GM23248 (cell line): ENCODE results near the gene ADSS1. TPM values are rescaled to one million over a fixed set of nuclear protein-coding genes. Genes with fewer than 3 reads are reported as not detected.

Experiments used
- DNase-seq: peaks from one replicate; pipeline ENCODE4 v3.0.0-alpha.2; 2015
- H2AFZ ChIP-seq: fragments of 200-600 bp; sonication (generic); 2 replicates; pipeline ENCODE4 v1.6.1; 2016; ENCODE audit warnings: antibody characterized with exemption
- H3F3A ChIP-seq: fragments of 200-600 bp; sonication (generic); 2 replicates; pipeline ENCODE4 v1.6.1; 2016; ENCODE audit warnings: mild to moderate bottlenecking, antibody characterized with exemption, mixed run types; ENCODE audit not compliant: insufficient read depth
- H3K27ac ChIP-seq: fragments of 200-600 bp; sonication (generic); 2 replicates; pipeline ENCODE4 v1.5.1; 2016; ENCODE audit warnings: mild to moderate bottlenecking
- H3K27me3 ChIP-seq: fragments of 200-600 bp; sonication (generic); replicated peaks from 2 replicates; pipeline ENCODE4 v1.6.1; 2016; ENCODE audit warnings: mild to moderate bottlenecking; ENCODE audit not compliant: insufficient read depth
- H3K36me3 ChIP-seq: fragments of 200-600 bp; sonication (generic); 2 replicates; pipeline ENCODE4 v1.6.1; 2016; ENCODE audit warnings: low read depth, mild to moderate bottlenecking
- H3K4me1 ChIP-seq: fragments of 200-600 bp; sonication (generic); 2 replicates; pipeline ENCODE4 v1.6.1; 2016; ENCODE audit warnings: mild to moderate bottlenecking; ENCODE audit not compliant: insufficient read depth
- H3K4me2 ChIP-seq: fragments of 200-600 bp; sonication (generic); one replicate; pipeline ENCODE4 v1.6.1; 2016; ENCODE audit warnings: mild to moderate bottlenecking; ENCODE audit not compliant: unreplicated experiment
- H3K4me3 ChIP-seq: fragments of 200-600 bp; sonication (generic); 2 replicates; pipeline ENCODE4 v1.5.1; 2016; ENCODE audit warnings: mild to moderate bottlenecking
- H3K79me2 ChIP-seq: fragments of 200-600 bp; sonication (generic); 2 replicates; pipeline ENCODE4 v1.6.1; 2016; ENCODE audit warnings: mild to moderate bottlenecking; ENCODE audit not compliant: insufficient read depth
- H3K9ac ChIP-seq: fragments of 200-600 bp; sonication (generic); 2 replicates; pipeline ENCODE4 v1.6.1; 2016; ENCODE audit warnings: mild to moderate bottlenecking
- H3K9me2 ChIP-seq: fragments of 200-600 bp; sonication (generic); 2 replicates; pipeline ENCODE4 v1.6.1; 2016; ENCODE audit warnings: mixed run types, mild to moderate bottlenecking, moderate library complexity; ENCODE audit not compliant: insufficient read depth
- H3K9me3 ChIP-seq: fragments of 200-600 bp; sonication (generic); one replicate; pipeline ENCODE4 v1.6.1; 2017; ENCODE audit warnings: low read depth
- H4K20me1 ChIP-seq: fragments of 200-600 bp; sonication (generic); 2 replicates; pipeline ENCODE4 v1.6.0; 2016; ENCODE audit not compliant: insufficient read depth
- EZH2 ChIP-seq: fragments of 200-600 bp; sonication (generic); IDR thresholded peaks from 2 replicates; pipeline ENCODE4 v1.6.1; 2018; ENCODE audit warnings: antibody characterized with exemption, mild to moderate bottlenecking; ENCODE audit not compliant: insufficient read depth, poor library complexity, severe bottlenecking
- EZH2phosphoT487 ChIP-seq: fragments of 200-600 bp; sonication (generic); IDR thresholded peaks from 2 replicates; pipeline ENCODE4 v1.6.1; 2018; ENCODE audit warnings: antibody characterized with exemption, moderate library complexity, mild to moderate bottlenecking, low read depth; ENCODE audit not compliant: insufficient read depth
- WGBS, 2 experiments: methylation state at CpG; one replicate each; pipeline ENCODE4 v1.1.6; 2015 to 2017; ENCODE audit warnings: low lambda C conversion rate in 2 of 2, low coverage in 1 of 2; ENCODE audit errors: missing lambda C conversion rate in 2 of 2; 5-methylcytosine and 5-hydroxymethylcytosine counted together
- in situ Hi-C: fragments of 300-500 bp; cut with MboI; formaldehyde crosslinking; loops from 2 replicates; pipeline ENCODE4 v1.15.0; 2020
- polyA plus RNA-seq: library from polyadenylated mRNA; unstranded; fragments of >200 nt; fragmentation: Nextera tagmentation; extraction: Ambion mirVana; gene quantifications from 2 replicates; pipeline ENCODE4 v1.2.1, GENCODE V29; 2016
- total RNA-seq: library from RNA; depleted of rRNA; stranded (reverse); fragments of >200 nt; shearing (Covaris generic); gene quantifications from 2 replicates; pipeline ENCODE4 v1.2.3, GENCODE V29; 2014; rRNA removed

Gene ADSS1
- total RNA-seq (3.7 and 4.7 TPM in 2 replicates), polyA plus RNA-seq (6.6 and 7.1 TPM in 2 replicates)

DNA sequence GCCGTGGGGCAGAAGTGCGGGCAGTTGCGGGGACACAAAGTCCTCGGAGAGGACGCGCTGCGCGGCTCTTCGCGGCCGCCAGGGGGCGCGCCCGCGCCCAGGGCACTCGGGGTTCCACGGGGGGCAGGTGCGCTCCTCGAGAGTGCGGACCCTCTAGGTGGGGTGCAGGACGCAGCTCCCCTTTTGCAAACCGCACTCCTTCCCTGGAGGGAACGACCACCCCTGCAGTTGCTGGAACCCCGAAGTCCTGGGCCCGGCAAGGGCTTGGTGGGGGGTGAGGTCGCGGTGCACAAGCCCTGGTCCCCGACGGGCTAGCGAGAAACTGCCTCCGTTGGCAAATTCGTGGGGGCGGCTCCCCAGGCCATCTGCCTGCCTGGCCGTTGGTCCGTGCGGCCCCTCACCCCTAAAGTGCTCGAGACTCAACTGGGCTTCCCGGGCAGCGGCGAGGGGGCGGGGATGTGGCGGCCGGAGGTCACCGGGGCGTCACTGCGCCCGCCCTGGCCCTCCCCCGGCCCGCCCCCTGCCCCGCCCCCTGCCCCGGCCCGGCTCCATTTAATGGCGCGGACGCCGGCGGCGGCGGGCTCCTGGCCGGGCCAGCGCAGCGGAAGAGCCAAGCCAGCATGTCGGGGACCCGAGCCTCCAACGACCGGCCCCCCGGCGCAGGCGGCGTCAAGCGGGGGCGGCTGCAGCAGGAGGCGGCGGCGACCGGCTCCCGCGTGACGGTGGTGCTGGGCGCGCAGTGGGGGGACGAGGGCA is at the start of gene ADSS1:
Gene ADSS1 (plus strand): TSS at position 579 of the 756 bp plus-strand sequence. CDS start 42 bp downstream, at position 621.
- H3K79me2 ChIP-seq: no peaks in the 10 kb centered on the region
- H3K9me3 ChIP-seq: no peaks in the 10 kb centered on the region
- H3K4me2 ChIP-seq: peak within 1 kb of the TSS; percentile 60
- H2AFZ ChIP-seq: no peak within 1 kb of the TSS
- no peaks in the 10 kb centered on the region for H3K36me3 ChIP-seq
- H3K9me2 ChIP-seq: no peaks in the 10 kb centered on the region
- H3K9ac ChIP-seq: peak within 1 kb of the TSS; percentile 51
- DNase-seq: peak; percentile 68
- H3K27ac ChIP-seq: no peak within 1 kb of the TSS
- 4 to 5% methylated on average over 52 to 57 of the region's 82 CpGs for WGBS, 2 experiments
- H3F3A ChIP-seq: no peaks in the 10 kb centered on the region
- H3K27me3 ChIP-seq: no peaks in the 10 kb centered on the region
- TF ChIP-seq EZH2 (no peak), EZH2phosphoT487 (no peak)
- in situ Hi-C loops: no loop called here
- H3K4me3 ChIP-seq: peak within 1 kb of the TSS; percentile 69
- no peaks in the 10 kb centered on the region for H4K20me1 ChIP-seq
- H3K4me1 ChIP-seq: peaks cover 8% of the 10 kb centered on the region; the same call in 1 of the 2 replicates

DNA sequence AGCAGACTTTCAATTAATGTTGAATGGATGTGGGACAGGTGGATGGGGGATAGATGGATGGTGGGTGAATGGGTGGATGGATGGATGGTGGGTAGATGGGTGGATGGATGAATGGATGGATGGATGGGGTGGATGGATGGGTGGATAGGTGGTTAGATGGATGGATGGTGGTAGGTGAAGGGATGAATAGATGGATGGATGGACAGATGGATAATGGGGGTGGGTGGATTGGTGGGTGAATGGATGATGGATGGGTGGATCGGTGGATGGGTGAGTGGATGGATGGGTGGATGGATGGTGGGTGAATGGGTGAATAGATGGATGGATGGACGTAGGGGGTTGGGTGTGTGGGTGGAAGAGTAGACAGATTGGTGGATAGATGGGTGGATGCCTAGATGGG is 48.6 kb upstream of the ADSS1 start:
- H3K27me3 ChIP-seq: no peaks in the 10 kb centered on the region
- H3K9me2 ChIP-seq: no peaks in the 10 kb centered on the region

GRCh38 chr14:104676130-104676693 is 47.8 kb upstream of the ADSS1 start:
- no peaks in the 10 kb centered on the region; the same call in 1 of the 2 replicates for H3F3A ChIP-seq
- no peak overlapping the region for H3K4me3 ChIP-seq

More for the DNA sequence above, 48.6 kb upstream of the ADSS1 start:
- Histone ChIP-seq H3K36me3 (no peaks in the 10 kb centered on the region), H3K9ac (no peak overlapping the region), H3K4me1 (peaks cover 6% of the 10 kb centered on the region; the same call in 1 of the 2 replicates), H4K20me1 (no peaks in the 10 kb centered on the region), H3F3A (no peaks in the 10 kb centered on the region), H3K4me3 (no peak overlapping the region), H3K4me2 (no peak overlapping the region), H3K9me3 (no peaks in the 10 kb centered on the region), H3K27ac (no peak overlapping the region), H3K79me2 (no peaks in the 10 kb centered on the region), H2AFZ (no peak overlapping the region)
- no peak for DNase-seq
- no peak for TF ChIP-seq EZH2
- TF ChIP-seq EZH2phosphoT487: no peak
- WGBS, 2 experiments: 72% methylated on average over 2 of the region's 2 CpGs; no CpG with 5 or more reads in 1 of the 2 experiments
- in situ Hi-C loops: no loop called here

GRCh38 chr14:104676694-104677511 is 47.1 kb upstream of the ADSS1 start:
- Histone ChIP-seq H3K27ac (no peak overlapping the region), H3K9me2 (no peaks in the 10 kb centered on the region), H2AFZ (peak overlapping the region; percentile 85), H3K4me2 (peak overlapping the region; percentile 74), H3F3A (no peaks in the 10 kb centered on the region; the same call in 1 of the 2 replicates), H3K9me3 (no peaks in the 10 kb centered on the region), H3K79me2 (no peaks in the 10 kb centered on the region), H4K20me1 (no peaks in the 10 kb centered on the region), H3K36me3 (no peaks in the 10 kb centered on the region), H3K27me3 (no peaks in the 10 kb centered on the region), H3K4me3 (peak overlapping the region; percentile 73), H3K9ac (peak overlapping the region; percentile 79), H3K4me1 (peaks cover 20% of the 10 kb centered on the region)
- no peak for DNase-seq
- TF ChIP-seq EZH2phosphoT487 (no peak), EZH2 (no peak)
- in situ Hi-C loops: no loop called here
- 35% methylated on average over 24 to 29 of the region's 29 CpGs for WGBS, 2 experiments

More at GRCh38 chr14:104676130-104676693, 47.8 kb upstream of the ADSS1 start:
- no peak overlapping the region for H2AFZ ChIP-seq
- no peaks in the 10 kb centered on the region for H3K36me3 ChIP-seq
- no peaks in the 10 kb centered on the region for H4K20me1 ChIP-seq
- no peaks in the 10 kb centered on the region for H3K79me2 ChIP-seq
- in situ Hi-C loops: no loop called here
- 67 to 77% methylated on average over 7 of the region's 7 CpGs for WGBS, 2 experiments
- no peaks in the 10 kb centered on the region for H3K9me2 ChIP-seq
- no peak overlapping the region for H3K9ac ChIP-seq
- no peaks in the 10 kb centered on the region for H3K9me3 ChIP-seq
- no peaks in the 10 kb centered on the region for H3K27me3 ChIP-seq
- TF ChIP-seq EZH2phosphoT487 (no peak), EZH2 (no peak)
- no peak for DNase-seq
- no peak overlapping the region for H3K4me2 ChIP-seq
- H3K4me1 ChIP-seq: peaks cover 13% of the 10 kb centered on the region
- no peak overlapping the region for H3K27ac ChIP-seq
